ENCODE data around the gene AAR2.

Gene AAR2

DNA sequence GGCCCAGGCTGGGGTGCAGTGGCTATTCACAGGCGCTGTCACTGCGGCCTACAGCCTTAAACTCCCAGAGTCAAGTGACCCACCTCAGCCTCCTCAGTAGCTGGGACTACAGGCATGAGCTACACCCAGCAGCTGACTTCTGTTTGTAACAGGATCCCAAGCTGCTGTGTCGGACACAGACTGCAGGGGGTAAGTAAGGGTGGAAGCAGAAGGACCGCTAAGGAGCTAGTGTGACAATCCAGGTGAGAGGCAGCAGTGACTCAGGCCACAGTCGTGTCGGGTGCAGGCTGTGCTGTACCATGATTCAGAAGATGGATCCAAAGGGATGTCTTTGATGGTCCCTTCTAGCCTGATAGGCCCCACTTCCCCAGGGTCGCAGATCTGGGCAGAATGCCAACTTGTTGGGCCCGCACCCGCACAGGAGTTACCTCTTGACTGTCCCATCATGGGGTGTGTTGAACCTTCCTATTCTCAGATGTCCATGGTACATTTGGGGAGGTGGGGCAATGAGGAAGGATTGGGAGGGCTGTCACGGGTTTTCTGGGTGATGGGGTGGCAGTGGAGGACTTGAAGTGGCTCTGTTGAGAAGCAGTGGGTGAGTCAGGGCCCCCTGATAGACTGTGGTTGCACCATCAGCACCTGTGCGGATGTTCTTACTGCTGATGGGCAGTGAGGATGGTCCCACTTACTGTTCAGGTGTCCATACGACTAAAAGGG is 25.3 kb downstream of the AAR2 start:
- DNase-seq = no peak

DNA sequence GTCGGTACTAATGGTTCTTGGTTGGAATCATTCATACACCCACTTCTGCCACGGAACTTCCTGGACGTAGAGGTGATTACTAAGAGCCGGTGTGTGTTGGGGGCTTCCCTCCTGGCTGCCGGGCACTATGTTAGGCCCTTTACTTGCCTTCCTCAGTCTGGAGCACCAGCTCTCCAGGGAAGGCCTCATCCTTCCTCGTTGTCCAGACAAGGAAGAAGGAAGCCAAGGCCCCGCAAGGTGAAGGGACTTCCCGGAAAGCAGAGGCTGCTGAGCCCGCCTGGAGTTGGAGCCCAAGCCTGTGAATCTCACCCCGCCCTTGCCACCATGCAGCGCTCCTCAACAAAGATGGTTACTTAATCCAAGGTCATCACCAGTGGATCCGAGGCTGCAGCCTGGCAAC is 26.2 kb downstream of the AAR2 start:
- DNase-seq = no peak

DNA sequence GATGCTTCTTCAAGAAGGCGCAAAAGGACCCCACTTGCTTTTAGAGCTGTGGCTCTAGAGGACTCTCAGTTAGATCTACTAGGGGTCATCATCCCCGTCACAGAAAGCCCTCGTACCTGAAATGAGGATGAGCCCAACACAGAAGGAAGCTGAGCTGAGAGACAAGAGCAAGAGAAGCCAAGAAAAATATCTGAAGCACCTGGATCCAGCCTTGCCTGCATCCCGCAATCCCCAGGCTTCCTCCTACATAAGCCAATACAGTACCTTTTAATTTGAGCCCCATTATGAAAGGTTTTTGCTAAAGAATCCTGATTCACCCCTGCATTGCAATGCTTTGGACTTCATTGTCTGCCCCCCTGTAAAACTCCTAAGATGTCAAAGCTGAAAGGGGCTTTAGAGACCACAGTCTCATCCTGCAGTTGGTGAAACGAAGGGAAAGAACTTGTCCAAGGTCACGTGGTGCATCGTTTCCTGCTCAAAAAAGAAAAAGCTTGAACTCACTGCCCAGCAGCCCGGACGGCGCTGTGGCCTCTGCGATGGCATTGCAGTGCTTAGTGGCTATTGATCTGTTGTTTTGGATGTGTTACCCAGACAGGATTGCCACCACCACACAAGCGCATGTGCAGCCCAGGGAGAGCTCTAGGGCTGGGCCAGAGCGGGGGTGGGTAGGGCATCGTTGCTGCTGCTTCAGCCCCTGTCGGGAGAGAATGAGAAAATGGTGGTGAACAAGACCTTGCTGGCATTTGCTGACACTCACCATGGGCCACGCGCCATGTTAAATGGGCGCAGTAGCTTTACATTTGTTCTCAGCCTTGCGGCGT is 28.4 kb downstream of the AAR2 start:
- no peak for DNase-seq

- DNase-seq = no peak
These were observed 29.9 kb downstream of the AAR2 start for GRCh38 chr20:36266189-36266588.

DNA sequence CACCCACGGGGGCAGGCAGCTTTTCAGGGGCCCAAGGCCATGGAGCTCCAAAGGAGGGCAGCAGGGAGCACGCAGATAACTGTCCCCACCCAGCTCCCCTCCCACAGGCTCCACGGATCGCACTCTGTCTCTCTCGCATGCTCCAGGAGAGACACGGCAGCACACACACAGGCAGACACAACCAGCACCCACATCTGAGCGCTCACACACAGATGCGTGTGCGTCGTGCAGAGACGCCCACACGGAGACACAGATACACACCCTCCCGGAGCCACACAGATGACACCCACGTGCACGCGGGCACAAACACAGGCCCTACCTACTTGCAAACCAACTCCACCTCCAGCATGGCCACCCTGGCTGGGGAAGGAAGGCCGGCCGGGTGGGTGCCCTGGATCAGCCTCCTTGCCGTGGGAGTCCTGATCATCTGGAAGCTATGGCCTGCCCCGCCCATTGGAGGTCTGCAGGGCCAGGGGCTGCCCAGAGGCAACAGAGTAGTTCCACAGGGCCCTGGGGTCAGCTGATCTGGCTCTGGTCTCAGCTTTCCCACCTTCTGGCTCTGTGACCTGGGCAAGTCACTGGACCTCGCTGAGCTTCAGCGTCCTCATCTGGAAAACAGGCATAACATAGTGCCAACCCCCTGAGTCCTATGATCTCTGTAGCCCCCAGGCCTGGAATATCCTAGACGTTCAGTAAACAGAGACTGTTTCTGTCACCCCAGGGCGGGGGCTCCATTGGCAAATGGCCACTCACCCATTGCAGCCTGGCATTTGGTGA is 31.5 kb downstream of the AAR2 start:
- no peak for DNase-seq

DNA sequence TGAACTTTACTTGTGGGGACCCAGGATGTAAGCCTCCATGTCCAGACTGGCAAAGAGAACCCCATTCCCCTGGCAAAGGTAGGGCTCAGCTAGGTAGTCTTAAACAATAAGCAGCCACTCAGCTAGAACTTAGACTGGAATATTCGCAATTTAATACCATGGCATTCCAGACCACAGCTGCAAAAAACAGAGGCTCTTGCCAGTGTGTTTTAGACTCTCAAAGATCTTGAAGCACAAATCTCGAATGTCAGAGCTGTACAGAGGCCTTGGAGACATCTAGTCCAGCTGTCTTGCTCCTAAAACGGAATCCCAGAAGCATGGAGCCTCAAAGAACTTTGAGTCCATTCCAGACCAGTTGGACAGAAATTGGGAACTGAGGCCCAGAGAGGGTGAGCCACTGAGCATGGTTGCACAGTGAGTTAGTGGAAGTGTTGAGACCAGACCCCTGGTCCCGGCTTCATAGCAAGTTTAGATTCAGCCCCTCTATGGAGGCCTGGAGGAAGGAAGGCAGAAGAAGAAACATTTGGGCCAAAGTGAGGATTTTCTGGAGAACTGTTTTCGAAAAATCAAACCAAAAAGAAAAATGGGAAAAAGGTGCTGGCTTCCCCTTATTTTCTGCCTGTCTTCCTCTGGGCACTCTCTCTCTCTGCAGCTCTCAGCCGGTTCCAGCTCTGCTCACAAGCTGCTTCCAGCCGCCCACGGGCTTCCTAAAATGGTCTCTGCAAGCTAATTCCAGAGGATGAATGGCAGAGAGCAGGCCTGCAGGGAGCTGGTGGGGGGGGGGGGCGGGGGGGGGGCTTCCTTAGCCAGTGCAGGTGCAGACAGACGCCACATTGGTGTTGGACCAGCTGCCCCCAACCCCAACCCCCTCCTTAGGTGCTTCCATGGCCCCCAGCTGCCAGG is 32.4 kb downstream of the AAR2 start:
- no peak for DNase-seq

- no peak for DNase-seq
These were observed 33.2 kb downstream of the AAR2 start for GRCh38 chr20:36269507-36269906.

- no peak for DNase-seq
These were observed 34.7 kb downstream of the AAR2 start for GRCh38 chr20:36270744-36271638.

DNA sequence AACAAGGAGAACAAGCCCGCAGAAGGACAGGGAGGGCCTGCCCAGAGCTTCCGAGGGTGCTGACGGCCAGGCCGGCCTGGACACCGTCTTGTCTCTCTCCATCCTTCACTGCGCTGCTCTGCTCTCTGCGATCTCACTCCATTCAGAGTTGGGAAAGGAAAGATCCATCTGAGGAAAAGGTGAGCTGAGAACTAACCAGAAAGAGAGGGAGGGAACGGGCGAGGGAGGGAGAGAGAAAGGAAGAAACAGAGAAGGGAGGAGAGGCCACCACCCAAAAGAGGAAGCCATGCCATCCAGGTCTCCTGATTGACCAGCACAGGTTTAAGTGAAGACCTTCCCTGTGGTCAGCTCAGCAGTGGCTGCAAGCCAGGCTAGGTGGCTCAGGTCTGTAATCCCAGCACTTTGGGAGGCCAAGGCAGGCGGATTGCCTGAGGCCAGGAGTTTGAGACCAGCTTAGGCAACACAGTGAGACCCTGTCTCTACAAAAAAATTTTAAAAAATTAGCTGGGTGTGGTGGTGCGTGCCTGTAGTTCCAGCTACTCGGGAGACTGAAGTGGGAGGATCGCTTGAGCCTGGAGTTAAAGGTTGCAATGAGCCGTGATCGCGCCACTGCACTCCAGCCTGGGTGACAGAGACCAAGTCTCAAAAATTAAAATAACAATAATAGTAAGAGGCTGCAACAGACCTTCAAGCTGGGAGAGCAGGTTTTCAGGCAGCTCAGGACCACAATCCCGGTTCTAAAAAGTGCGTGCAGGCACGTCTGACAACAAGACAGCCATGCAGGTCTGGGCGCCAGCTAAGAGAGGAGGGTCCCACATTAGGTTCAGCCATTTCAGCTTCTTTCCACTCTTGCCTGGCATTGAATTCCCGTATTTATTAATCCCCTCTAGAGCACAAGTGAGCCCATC is 35.6 kb downstream of the AAR2 start:
- no peak for DNase-seq

GRCh38 chr20:36272547-36273220 is 36.4 kb downstream of the AAR2 start:
- no peak for DNase-seq

DNA sequence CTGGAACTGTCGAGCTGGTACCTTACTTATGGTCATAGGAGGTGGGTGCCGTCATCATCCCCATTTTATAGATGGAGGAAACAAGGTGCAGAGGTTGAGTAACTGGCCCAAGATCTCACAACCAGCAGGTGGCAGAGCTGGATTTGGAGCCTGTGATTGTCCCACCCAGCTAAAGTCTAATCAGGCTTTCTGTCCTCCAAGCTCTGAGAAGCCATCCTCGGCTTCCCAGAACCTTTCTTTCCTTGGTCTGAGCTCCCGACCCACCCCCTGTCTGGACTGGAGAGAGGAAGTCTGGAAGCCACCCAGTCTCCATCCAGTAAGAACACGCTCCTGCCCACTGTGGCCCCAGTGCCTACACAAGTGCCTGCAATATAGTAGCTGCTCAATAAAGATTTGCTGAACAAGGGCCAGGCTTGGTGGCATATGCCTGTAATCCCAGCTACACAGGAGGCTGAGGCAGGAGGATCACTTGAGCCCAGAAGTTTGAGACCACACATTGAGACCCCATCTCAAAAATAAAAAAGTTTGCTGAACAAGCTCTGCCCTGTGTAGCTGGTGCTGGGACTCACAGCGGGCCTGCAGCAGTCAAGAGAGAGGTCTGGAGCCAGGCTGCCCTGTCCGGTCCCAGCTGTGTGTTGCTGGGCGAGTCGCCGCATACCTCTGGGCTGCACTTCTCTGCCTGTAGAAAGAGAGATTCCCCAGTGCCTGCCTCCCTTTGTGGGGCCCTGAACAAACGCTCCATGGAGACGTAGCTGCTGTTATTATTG is 37.3 kb downstream of the AAR2 start:
- DNase-seq = peak in 1 of 2 experiments; percentile 21

DNA sequence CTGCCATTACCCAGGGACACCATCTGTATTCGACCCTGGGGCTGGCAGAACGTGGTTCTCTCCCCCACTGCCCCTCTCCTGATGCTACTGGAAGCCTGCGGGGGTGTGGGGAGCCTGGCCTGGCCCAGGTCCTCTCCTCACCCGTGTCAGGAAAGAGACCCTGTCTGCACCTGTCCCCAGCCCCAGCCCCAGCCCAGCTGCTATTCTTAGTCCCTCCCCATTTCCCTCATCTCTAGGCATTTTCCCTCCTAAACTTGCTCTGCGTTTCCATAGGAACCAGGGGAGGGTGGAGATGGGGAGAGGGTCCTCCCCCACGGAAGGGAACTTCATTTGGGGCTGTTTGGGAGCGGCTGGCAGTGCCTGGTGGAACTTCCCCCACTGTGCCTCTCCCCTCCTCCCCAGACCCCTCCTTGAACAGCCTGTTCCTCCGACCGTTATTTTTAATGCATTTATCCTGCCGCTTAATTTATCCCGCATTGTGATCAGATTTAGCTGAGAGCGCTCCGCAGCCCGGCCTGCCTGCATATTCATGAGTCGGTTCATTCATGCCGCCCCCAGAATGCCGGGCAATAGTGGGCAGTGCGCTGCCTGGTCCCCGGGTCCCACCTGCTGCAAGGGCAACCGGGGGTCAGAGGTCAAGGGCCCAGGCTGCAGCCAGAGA is 38.0 kb downstream of the AAR2 start:
- DNase-seq = no peak

DNA sequence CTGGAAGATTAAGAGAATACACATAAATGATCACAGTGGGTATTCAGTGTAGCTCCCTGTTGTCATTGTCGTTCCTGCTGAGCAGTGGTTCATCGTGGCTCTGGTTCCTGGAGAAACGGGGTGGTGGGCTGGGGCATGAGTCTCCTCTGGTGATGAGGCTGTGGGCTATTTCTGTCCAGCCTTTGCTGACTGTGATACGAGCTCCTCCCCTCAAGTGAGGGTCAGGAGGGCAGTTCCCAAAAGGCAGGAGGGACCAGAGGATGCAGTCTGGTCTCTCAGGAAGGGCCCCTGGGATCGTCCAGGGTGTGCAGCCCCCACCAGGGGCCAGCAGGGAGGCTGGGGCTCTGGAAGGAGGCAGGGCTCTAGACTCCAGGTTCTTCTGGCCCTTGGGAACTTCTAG is 38.7 kb downstream of the AAR2 start:
- no peak for DNase-seq

- no peak for DNase-seq
These were observed 39.3 kb downstream of the AAR2 start for GRCh38 chr20:36275441-36276189.

DNA sequence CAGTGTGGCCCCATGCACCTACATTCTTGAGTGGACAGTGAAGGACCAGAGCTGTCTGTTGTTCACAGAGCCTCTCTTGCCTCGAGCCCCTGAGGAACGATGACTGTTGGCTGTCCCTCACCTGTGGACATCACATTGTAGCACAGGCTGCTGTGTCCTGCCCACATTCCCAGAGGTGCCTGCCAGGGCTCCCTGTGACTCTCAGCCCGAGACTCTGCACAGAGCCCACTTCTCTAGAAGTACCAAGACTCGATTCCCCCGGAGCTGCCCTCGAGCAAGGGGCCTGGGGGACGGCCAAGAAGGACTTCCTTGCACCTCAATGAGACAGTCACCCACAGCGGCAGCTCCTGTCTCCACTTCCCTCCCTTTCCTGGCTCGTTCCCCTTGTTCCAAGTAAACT is 41.3 kb downstream of the AAR2 start:
- DNase-seq = no peak

- DNase-seq = no peak
These were observed 43.1 kb downstream of the AAR2 start for GRCh38 chr20:36279362-36279761.

DNA sequence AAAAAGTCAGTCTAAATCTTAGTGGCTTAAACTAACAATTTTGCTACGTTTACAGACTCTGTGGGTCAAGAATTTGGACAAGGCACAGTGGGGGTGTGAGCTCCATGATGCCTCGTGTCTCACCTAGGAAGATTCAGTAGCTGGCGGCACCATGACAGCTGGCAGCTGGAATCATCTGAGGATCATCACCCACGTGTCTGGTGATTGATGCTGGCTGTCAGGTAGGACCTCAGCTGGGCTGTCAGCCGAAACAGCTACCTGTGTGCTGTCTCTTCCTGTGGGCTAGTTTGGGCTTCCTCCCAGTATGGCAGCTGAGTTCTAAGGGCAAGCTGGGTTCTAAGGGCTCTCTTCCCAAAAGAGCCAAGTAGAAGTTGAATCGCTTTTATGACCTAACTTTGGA is 43.5 kb downstream of the AAR2 start:
- DNase-seq = no peak

Measured in Kasumi-1 (cell line).